ENCODE measurements around the gene ZNF860.

GRCh38 chr3:31971607-31972006 lies 9.9 kb upstream of the ZNF860 start:
- TF ChIP-seq POLR2A (IDR thresholded peaks at IDR 0.05), result no peak
- TF ChIP-seq CTCF (IDR thresholded peaks at IDR 0.05), result no peak
